ENCODE measurements around the gene RPS15. TPM values are rescaled to one million over a fixed set of nuclear protein-coding genes. Genes with fewer than 3 reads are reported as not detected.

Gene RPS15
- polyA plus RNA-seq, 2 donors, result 2,888 to 3,260 TPM

DNA sequence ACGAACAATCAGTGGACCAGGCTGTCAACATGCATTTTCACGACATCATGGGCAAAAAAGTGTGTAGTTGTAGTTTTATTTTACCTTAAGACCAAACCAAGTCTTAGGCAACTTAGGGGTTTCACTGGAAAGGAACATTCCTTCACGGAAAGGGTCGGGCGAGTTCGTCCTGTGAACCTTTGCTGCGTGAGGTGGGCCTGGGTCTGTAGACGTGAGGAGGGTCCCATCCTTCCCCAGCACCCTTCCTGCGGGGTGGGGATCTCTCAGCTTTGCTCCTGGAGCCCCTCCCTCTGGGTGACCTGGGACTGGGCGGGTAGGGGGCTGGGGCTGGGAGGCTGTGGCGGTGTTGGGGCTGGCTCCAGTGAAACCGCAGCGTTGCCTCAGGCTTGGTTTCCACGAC, 12.3 kb upstream of the RPS15 start:
- H3K36me3 ChIP-seq (ENCODE audit: control insufficient read depth in 2 of 2, insufficient read depth in 2 of 2, low read length in 1 of 2), result peaks cover 11 to 59% of the 10 kb centered on the region in 2 donors
- H3K4me1 ChIP-seq (ENCODE audit: control insufficient read depth in 2 of 2, insufficient read depth in 2 of 2, low read length in 1 of 2), result peaks cover 2 to 9% of the 10 kb centered on the region in 2 donors
- H3K27me3 ChIP-seq (ENCODE audit: control insufficient read depth in 1 of 2, insufficient read depth in 2 of 2, low read length in 2 of 2), result no peaks in the 10 kb centered on the region
- H3K4me3 ChIP-seq (ENCODE audit: low read depth in 1 of 2, low read length in 2 of 2), result no peak overlapping the region
- H3K9me3 ChIP-seq (ENCODE audit: control insufficient read depth in 2 of 2, insufficient read depth in 1 of 2, low read depth in 1 of 2, low read length in 1 of 2), result no peaks in the 10 kb centered on the region
- H3K27ac ChIP-seq (ENCODE audit: low read depth in 2 of 2, low read length in 1 of 2), result no peak overlapping the region
- 88 to 89% methylated on average over 14 of the region's 14 CpGs for WGBS, 2 donors

DNA sequence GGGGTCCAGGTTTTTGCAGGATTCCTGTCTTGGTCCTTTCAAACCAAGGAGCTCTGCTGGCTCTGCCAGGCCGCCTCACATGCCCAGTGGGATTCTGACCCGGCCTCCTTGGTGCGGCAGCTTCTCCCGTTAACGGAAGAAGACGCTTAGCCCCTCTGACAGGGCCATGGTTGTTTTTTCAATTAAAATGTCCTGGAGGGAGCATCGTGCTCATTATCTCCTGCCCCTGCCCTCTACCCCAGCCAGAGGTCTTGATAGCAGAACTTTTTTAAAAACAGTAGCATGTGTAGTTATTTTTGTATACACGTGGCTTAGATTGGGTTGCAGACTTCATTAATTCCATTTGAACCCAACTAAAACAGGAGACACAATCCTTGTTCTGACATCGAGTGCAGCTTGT, 11.5 kb upstream of the RPS15 start:
- peaks cover 2 to 9% of the 10 kb centered on the region in 2 donors for H3K4me1 ChIP-seq (ENCODE audit: control insufficient read depth in 2 of 2, insufficient read depth in 2 of 2, low read length in 1 of 2)
- no peaks in the 10 kb centered on the region for H3K27me3 ChIP-seq (ENCODE audit: control insufficient read depth in 1 of 2, insufficient read depth in 2 of 2, low read length in 2 of 2)
- H3K27ac ChIP-seq (ENCODE audit: low read depth in 2 of 2, low read length in 1 of 2), result no peak overlapping the region
- WGBS, 2 donors, result 86 to 88% methylated on average over 9 of the region's 9 CpGs
- H3K9me3 ChIP-seq (ENCODE audit: control insufficient read depth in 2 of 2, insufficient read depth in 1 of 2, low read depth in 1 of 2, low read length in 1 of 2), result no peaks in the 10 kb centered on the region
- no peak overlapping the region for H3K4me3 ChIP-seq (ENCODE audit: low read depth in 1 of 2, low read length in 2 of 2)
- H3K36me3 ChIP-seq (ENCODE audit: control insufficient read depth in 2 of 2, insufficient read depth in 2 of 2, low read length in 1 of 2), result peaks cover 6 to 55% of the 10 kb centered on the region in 2 donors

DNA sequence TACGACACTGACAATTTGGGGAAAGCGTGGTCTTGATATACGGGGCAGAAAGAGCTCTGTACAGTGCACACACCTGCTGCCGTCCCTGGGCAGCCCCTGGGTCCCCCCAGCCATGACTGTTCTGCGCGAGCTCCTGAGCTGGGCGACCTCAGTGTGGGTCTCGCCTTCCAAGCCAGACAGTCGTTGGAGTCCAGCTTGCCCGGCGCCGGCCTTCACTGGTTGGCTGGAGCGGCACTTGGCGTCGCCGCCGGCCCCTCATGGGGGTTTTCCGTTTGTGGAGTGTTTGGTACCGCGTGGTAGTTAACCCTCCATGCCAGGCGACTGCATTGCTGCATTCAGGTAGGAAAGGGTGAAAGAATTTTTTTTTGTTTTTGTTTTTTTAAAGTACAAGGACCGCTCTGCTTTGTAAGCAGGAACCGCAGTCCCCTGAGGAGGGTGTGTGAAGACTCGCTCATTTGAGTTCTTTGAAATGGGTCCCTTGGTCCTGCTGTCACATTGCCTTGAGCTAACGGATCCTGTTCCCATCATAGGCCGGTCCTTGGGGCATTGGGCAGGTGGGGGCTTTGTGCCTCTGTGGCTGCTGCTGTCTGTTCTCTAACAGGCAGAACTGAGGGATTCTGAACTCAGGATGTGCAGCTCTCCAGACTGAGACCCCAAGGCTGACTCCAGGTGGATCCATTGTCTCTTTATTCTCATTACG, 10.8 kb upstream of the RPS15 start:
- Histone ChIP-seq H3K4me3 (ENCODE audit: low read depth in 1 of 2, low read length in 2 of 2) (no peak overlapping the region), H3K9me3 (ENCODE audit: control insufficient read depth in 2 of 2, insufficient read depth in 1 of 2, low read depth in 1 of 2, low read length in 1 of 2) (no peaks in the 10 kb centered on the region), H3K4me1 (ENCODE audit: control insufficient read depth in 2 of 2, insufficient read depth in 2 of 2, low read length in 1 of 2) (peaks cover 2 to 9% of the 10 kb centered on the region in 2 donors), H3K27me3 (ENCODE audit: control insufficient read depth in 1 of 2, insufficient read depth in 2 of 2, low read length in 2 of 2) (no peaks in the 10 kb centered on the region), H3K27ac (ENCODE audit: low read depth in 2 of 2, low read length in 1 of 2) (no peak overlapping the region), H3K36me3 (ENCODE audit: control insufficient read depth in 2 of 2, insufficient read depth in 2 of 2, low read length in 1 of 2) (peaks cover 6 to 55% of the 10 kb centered on the region in 2 donors)
- 91% methylated on average over 27 of the region's 27 CpGs for WGBS, 2 donors

DNA sequence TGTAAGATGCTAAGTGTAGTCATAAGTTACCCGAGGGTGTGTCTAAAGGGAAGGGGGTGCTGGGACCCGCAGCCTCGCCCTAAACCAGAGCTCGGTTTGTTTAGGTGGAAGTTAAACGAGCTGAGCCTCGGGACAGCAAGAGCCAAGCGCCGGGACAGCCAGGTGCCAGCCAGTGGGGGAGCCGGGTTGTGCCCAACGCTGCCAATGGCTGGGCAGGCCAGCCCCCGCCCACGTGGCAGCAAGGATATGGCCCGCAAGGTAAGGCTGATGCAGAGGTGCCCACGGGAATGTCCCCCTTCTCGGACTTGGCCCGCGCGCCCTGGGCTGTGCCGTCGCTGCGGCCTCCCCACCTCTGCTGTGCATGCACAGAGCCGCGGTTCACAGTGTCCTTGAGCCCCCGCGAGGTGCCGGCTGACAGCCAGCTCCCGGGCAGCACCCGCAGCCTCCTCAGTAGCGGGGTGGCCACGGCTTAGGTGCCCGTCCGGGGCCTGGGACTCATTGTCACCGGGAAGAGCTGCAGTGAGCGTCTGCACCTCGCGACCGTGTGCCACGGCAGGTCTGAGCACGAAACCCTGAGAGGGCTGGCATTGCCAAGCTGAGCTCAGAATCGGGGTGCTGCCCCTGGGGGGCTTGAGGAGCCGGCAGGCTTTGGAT, 9.3 kb upstream of the RPS15 start:
- Histone ChIP-seq H3K27me3 (ENCODE audit: control insufficient read depth in 1 of 2, insufficient read depth in 2 of 2, low read length in 2 of 2) (no peaks in the 10 kb centered on the region), H3K9me3 (ENCODE audit: control insufficient read depth in 2 of 2, insufficient read depth in 1 of 2, low read depth in 1 of 2, low read length in 1 of 2) (no peaks in the 10 kb centered on the region), H3K4me1 (ENCODE audit: control insufficient read depth in 2 of 2, insufficient read depth in 2 of 2, low read length in 1 of 2) (peaks cover 2 to 6% of the 10 kb centered on the region in 2 donors), H3K27ac (ENCODE audit: low read depth in 2 of 2, low read length in 1 of 2) (no peak overlapping the region), H3K36me3 (ENCODE audit: control insufficient read depth in 2 of 2, insufficient read depth in 2 of 2, low read length in 1 of 2) (peaks cover 9 to 61% of the 10 kb centered on the region in 2 donors), H3K4me3 (ENCODE audit: low read depth in 1 of 2, low read length in 2 of 2) (no peak overlapping the region)
- WGBS, 2 donors, result 58 to 69% methylated on average over 38 to 41 of the region's 41 CpGs

DNA sequence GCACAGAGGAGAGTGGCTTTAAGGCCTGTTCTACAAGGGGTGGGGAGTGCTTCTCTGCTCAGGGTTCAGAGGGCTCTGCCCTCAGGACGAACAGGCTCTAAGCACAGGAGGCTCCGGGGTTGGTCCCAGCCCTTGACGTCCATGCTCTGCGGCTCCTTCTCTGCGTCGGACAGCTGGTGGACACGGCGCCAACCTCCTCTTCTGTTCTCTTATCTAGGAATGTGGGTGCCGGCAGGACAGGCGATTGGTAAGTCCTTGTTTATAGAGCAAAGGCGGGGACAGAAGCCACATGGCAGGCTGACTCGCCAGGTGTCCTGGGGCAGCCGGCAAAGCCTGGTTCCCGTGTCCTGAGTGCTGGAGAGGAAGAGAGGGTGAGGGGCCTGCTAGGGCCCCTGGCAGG, 8.4 kb upstream of the RPS15 start:
- H3K36me3 ChIP-seq (ENCODE audit: control insufficient read depth in 2 of 2, insufficient read depth in 2 of 2, low read length in 1 of 2), result peaks cover 14 to 64% of the 10 kb centered on the region in 2 donors
- no peak overlapping the region for H3K4me3 ChIP-seq (ENCODE audit: low read depth in 1 of 2, low read length in 2 of 2)
- H3K4me1 ChIP-seq (ENCODE audit: control insufficient read depth in 2 of 2, insufficient read depth in 2 of 2, low read length in 1 of 2), result peaks cover 2% of the 10 kb centered on the region in 2 donors
- H3K27ac ChIP-seq (ENCODE audit: low read depth in 2 of 2, low read length in 1 of 2), result no peak overlapping the region
- H3K27me3 ChIP-seq (ENCODE audit: control insufficient read depth in 1 of 2, insufficient read depth in 2 of 2, low read length in 2 of 2), result no peaks in the 10 kb centered on the region
- WGBS, 2 donors, result 61 to 72% methylated on average over 14 of the region's 14 CpGs
- no peaks in the 10 kb centered on the region for H3K9me3 ChIP-seq (ENCODE audit: control insufficient read depth in 2 of 2, insufficient read depth in 1 of 2, low read depth in 1 of 2, low read length in 1 of 2)

DNA sequence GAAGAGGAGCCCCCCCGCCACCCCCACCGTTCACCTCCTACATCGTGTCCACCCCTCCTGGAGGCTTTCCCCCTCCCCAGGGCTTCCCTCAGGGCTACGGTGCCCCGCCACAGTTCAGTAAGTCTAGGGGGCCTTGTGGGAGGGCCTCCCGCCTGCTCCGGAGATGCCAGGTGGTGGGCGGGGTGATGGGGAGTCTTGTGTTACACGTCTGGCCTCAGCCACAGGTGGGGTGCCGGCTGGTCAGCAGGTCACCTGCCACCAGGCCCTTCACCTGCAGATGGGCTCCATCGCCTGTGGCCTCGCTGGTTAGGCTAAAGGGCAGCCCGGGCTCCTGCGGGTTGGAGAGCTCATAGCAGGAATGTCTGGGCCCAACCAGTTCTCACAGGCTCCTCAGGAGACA, 8.0 kb upstream of the RPS15 start:
- WGBS, 2 donors, result 86 to 89% methylated on average over 14 of the region's 14 CpGs
- Histone ChIP-seq H3K36me3 (ENCODE audit: control insufficient read depth in 2 of 2, insufficient read depth in 2 of 2, low read length in 1 of 2) (peaks cover 14 to 65% of the 10 kb centered on the region in 2 donors), H3K9me3 (ENCODE audit: control insufficient read depth in 2 of 2, insufficient read depth in 1 of 2, low read depth in 1 of 2, low read length in 1 of 2) (no peaks in the 10 kb centered on the region), H3K27me3 (ENCODE audit: control insufficient read depth in 1 of 2, insufficient read depth in 2 of 2, low read length in 2 of 2) (no peaks in the 10 kb centered on the region), H3K27ac (ENCODE audit: low read depth in 2 of 2, low read length in 1 of 2) (no peak overlapping the region), H3K4me1 (ENCODE audit: control insufficient read depth in 2 of 2, insufficient read depth in 2 of 2, low read length in 1 of 2) (peaks cover 1 to 2% of the 10 kb centered on the region in 2 donors), H3K4me3 (ENCODE audit: low read depth in 1 of 2, low read length in 2 of 2) (no peak overlapping the region)

DNA sequence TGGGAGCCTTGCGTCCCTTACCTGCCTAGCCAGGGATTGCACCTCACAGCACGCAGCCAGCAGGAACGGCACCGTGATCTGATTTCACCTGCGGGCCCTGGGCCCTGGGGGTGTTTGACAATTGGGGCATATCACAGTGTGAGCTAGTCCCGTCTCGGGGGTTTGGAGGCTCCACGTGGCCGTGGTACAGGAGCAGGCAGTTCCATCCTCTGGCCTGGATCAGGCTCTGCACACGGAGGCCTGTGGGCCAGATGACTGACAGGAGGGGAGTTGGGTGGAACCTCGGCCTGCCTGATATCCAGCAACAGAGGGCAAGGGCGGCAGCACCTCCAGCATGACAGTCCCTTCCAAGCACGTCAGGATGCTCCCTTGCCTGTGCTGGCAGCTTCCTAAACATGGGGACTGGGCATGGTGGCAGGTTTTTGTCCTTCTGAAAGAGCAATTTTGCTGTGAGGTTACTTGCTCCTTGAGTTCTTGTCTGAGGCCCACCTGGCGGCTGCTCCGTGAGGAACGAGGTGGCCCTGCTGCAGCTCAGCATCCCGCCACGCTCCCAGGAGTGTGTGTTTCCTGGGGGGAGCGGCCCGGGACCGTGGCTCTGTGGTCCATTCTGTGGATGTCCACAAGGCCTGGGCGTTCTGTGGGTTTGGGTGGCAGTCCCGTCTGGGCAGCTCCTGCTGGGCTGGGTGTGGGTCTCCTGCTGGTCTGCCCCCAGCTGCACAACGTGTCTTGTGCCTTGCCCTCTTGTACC, 6.3 kb upstream of the RPS15 start:
- Histone ChIP-seq H3K27me3 (ENCODE audit: control insufficient read depth in 1 of 2, insufficient read depth in 2 of 2, low read length in 2 of 2) (no peaks in the 10 kb centered on the region), H3K27ac (ENCODE audit: low read depth in 2 of 2, low read length in 1 of 2) (no peak overlapping the region), H3K4me3 (ENCODE audit: low read depth in 1 of 2, low read length in 2 of 2) (no peak overlapping the region), H3K9me3 (ENCODE audit: control insufficient read depth in 2 of 2, insufficient read depth in 1 of 2, low read depth in 1 of 2, low read length in 1 of 2) (no peaks in the 10 kb centered on the region), H3K4me1 (ENCODE audit: control insufficient read depth in 2 of 2, insufficient read depth in 2 of 2, low read length in 1 of 2) (peaks cover 0 to 4% of the 10 kb centered on the region in 2 donors), H3K36me3 (ENCODE audit: control insufficient read depth in 2 of 2, insufficient read depth in 2 of 2, low read length in 1 of 2) (peaks cover 11 to 62% of the 10 kb centered on the region in 2 donors)
- 87 to 92% methylated on average over 24 of the region's 24 CpGs for WGBS, 2 donors

DNA sequence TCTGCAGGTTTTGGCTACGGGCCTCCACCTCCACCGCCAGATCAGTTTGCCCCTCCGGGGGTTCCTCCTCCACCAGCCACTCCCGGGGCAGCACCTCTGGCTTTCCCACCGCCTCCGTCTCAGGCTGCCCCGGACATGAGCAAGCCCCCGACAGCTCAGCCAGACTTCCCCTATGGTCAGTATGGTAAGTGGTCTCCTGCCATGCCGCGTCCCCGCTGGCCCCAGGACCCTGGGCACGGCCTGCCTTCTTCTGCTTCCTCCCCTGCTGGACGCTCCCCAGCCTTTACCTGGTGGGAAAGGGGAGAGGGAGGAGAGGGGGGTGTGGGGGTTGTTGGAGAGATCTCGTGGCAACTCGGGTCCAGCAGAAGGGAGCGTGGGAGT, 5.7 kb upstream of the RPS15 start:
- Histone ChIP-seq H3K4me1 (ENCODE audit: control insufficient read depth in 2 of 2, insufficient read depth in 2 of 2, low read length in 1 of 2) (peaks cover 0 to 4% of the 10 kb centered on the region in 2 donors), H3K36me3 (ENCODE audit: control insufficient read depth in 2 of 2, insufficient read depth in 2 of 2, low read length in 1 of 2) (peaks cover 11 to 56% of the 10 kb centered on the region in 2 donors), H3K9me3 (ENCODE audit: control insufficient read depth in 2 of 2, insufficient read depth in 1 of 2, low read depth in 1 of 2, low read length in 1 of 2) (no peaks in the 10 kb centered on the region), H3K27me3 (ENCODE audit: control insufficient read depth in 1 of 2, insufficient read depth in 2 of 2, low read length in 2 of 2) (no peaks in the 10 kb centered on the region), H3K4me3 (ENCODE audit: low read depth in 1 of 2, low read length in 2 of 2) (no peak overlapping the region), H3K27ac (ENCODE audit: low read depth in 2 of 2, low read length in 1 of 2) (no peak overlapping the region)
- WGBS, 2 donors, result 86 to 88% methylated on average over 16 of the region's 16 CpGs

DNA sequence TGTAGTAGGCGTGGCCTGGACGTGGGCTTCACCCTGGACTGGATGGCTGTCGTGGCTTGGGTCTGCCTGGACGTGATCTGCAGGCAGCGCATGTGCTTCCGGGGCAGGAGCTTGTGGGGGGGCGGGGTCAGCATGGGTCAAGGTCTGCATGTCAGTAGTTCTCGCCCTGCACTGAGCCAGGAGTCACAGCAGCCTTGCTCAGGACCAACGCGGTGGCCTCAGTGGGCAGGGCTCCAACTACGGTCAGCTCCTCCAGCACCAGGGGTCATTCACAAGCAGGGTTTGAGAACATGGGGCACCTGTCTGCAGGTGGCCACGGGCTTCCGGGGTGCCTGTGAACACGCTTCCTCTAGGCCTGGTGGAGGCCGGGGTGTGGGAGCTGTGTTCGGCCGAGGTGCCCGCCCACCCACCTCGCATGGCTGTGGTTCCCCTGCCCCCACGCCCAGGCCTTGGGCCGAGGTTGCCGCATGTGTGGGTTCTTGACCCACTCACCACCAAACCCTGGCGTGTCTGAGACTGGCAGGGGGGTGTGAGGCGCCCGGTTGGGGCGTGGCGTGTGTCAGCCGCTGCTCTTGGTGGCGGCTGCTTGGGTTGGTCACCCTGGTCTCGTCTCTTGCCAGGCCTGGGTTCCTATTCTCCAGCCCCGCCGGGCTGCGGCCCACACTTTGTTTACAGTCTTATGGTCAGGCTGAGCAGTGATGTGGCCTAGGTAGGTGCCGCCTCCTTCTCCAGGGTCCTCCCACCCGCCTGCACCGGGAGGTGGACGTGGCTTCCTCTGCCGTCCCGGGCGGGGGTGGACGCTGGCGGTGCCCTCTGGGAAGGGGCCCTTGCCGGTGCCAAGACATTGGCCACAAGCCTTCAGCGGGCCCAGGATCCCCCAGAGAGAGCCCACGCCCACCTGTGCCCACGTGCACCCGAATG, 4.8 kb upstream of the RPS15 start:
- Histone ChIP-seq H3K27me3 (ENCODE audit: control insufficient read depth in 1 of 2, insufficient read depth in 2 of 2, low read length in 2 of 2) (no peaks in the 10 kb centered on the region), H3K4me1 (ENCODE audit: control insufficient read depth in 2 of 2, insufficient read depth in 2 of 2, low read length in 1 of 2) (peaks cover 0 to 4% of the 10 kb centered on the region in 2 donors), H3K36me3 (ENCODE audit: control insufficient read depth in 2 of 2, insufficient read depth in 2 of 2, low read length in 1 of 2) (peaks cover 11 to 54% of the 10 kb centered on the region in 2 donors), H3K9me3 (ENCODE audit: control insufficient read depth in 2 of 2, insufficient read depth in 1 of 2, low read depth in 1 of 2, low read length in 1 of 2) (no peaks in the 10 kb centered on the region), H3K4me3 (ENCODE audit: low read depth in 1 of 2, low read length in 2 of 2) (no peak overlapping the region), H3K27ac (ENCODE audit: low read depth in 2 of 2, low read length in 1 of 2) (no peak overlapping the region)
- WGBS, 2 donors, result 83 to 85% methylated on average over 47 of the region's 47 CpGs

All from esophagus (tissue), 2 donors.